NB4 (cell line): ENCODE measurements around the gene MSGN1.

Experiments used
- MAX ChIP-seq: IDR thresholded peaks from 2 replicates; pipeline ENCODE4 v1.6.1; 2011; ENCODE audit warnings: low read depth, low read length
- MYC ChIP-seq: IDR thresholded peaks from 2 replicates; pipeline ENCODE4 v1.6.1; 2011; ENCODE audit warnings: low read depth, low read length
- POLR2A ChIP-seq: IDR thresholded peaks from 2 replicates; pipeline ENCODE4 v1.6.1; 2011; ENCODE audit warnings: mild to moderate bottlenecking; ENCODE audit not compliant: insufficient read length; ENCODE audit errors: extremely low read depth
- TF ChIP-seq, protein P1 (sequence below): IDR thresholded peaks from one replicate; pipeline ENCODE4 v1.5.1; 2012; ENCODE audit warnings: low read depth, low read length

- no peak for TF ChIP-seq POLR2A
- TF ChIP-seq MYC = no peak
- TF ChIP-seq, protein P1, sequence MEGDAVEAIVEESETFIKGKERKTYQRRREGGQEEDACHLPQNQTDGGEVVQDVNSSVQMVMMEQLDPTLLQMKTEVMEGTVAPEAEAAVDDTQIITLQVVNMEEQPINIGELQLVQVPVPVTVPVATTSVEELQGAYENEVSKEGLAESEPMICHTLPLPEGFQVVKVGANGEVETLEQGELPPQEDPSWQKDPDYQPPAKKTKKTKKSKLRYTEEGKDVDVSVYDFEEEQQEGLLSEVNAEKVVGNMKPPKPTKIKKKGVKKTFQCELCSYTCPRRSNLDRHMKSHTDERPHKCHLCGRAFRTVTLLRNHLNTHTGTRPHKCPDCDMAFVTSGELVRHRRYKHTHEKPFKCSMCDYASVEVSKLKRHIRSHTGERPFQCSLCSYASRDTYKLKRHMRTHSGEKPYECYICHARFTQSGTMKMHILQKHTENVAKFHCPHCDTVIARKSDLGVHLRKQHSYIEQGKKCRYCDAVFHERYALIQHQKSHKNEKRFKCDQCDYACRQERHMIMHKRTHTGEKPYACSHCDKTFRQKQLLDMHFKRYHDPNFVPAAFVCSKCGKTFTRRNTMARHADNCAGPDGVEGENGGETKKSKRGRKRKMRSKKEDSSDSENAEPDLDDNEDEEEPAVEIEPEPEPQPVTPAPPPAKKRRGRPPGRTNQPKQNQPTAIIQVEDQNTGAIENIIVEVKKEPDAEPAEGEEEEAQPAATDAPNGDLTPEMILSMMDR = no peak
- TF ChIP-seq MAX = no peak
Observed at GRCh38 chr2:17788773-17789172, 27.5 kb upstream of the MSGN1 start.
